ENCODE results near the gene LMAN1. TPM values are rescaled to one million over a fixed set of nuclear protein-coding genes. Genes with fewer than 3 reads are reported as not detected.

LMAN1 gene
- total and polyA plus RNA-seq, 2 of the 4 experiments (the other 2 are of a cell fraction), result 83.1 to 213 TPM

- Histone ChIP-seq H3K56ac (ENCODE audit: extremely low read depth, insufficient read depth, low read length) (no peak overlapping the region), H3K9me1 (ENCODE audit: insufficient read depth, low read length) (peaks cover 7% of the 10 kb centered on the region; the same call in 1 of the 2 replicates), H3K9ac (ENCODE audit: low read depth, low read length) (no peak overlapping the region), H2AK9ac (replicated peaks; ENCODE audit: low read depth, low read length, poor library complexity) (no peak overlapping the region), H2BK15ac (ENCODE audit: low read depth, low read length) (no peak overlapping the region), H3K4ac (ENCODE audit: low read depth, low read length) (no peak overlapping the region), H2BK20ac (ENCODE audit: low read depth, low read length) (no peak overlapping the region), H3K9me3 (ENCODE audit: control insufficient read depth, insufficient read depth, low read length) (peaks cover 2% of the 10 kb centered on the region; the same call in 1 of the 2 replicates), H4K8ac (ENCODE audit: low read depth in 2 of 2, low read length in 2 of 2) (no peak overlapping the region), H4K20me1 (ENCODE audit: insufficient read depth, low read length) (peaks cover 26% of the 10 kb centered on the region; the same call in 1 of the 2 replicates), H3K18ac (ENCODE audit: low read depth, low read length) (no peak overlapping the region), H3K27me3 (ENCODE audit: control insufficient read depth, insufficient read depth, low read length) (no peaks in the 10 kb centered on the region), H3K4me3 (ENCODE audit: insufficient read depth, low read depth, low read length) (no peak overlapping the region), H3K79me1 (ENCODE audit: low read depth in 1 of 2, low read length in 2 of 2) (peaks cover 26 to 50% of the 10 kb centered on the region in 2 experiments), H3K23ac (ENCODE audit: low read depth, low read length) (no peak overlapping the region), H3K36me3 (ENCODE audit: control insufficient read depth, insufficient read depth, low read length) (peaks cover 30% of the 10 kb centered on the region), H3K14ac (replicated peaks; ENCODE audit: low read depth, low read length) (no peak overlapping the region), H2BK5ac (ENCODE audit: low read depth, low read length, poor library complexity, severe bottlenecking) (no peak overlapping the region), H3K4me1 (ENCODE audit: control insufficient read depth, insufficient read depth, low read length) (no peaks in the 10 kb centered on the region), H3K4me2 (ENCODE audit: low read depth, low read length) (no peak overlapping the region), H2AFZ (replicated peaks; ENCODE audit: low read length, poor library complexity) (no peak overlapping the region), H2AK5ac (ENCODE audit: low read depth, low read length) (no peak overlapping the region), H3K27ac (ENCODE audit: insufficient read depth, low read length) (no peak overlapping the region), H4K5ac (ENCODE audit: low read depth, low read length) (no peak overlapping the region), H2BK120ac (ENCODE audit: low read depth, low read length) (no peak overlapping the region), H4K91ac (ENCODE audit: insufficient read depth, low read depth, low read length) (no peak overlapping the region)
- in situ Hi-C loops (cut with MboI; ENCODE audit: low sequenced_read_pairs), result no loop called here
- no peak for ATAC-seq (ENCODE audit: low read depth)
- no peak for DNase-seq
- ChIA-PET POLR2A (ENCODE audit: unreplicated experiment) (no interaction called here), CTCF (no interaction called here)
- intact Hi-C loops (cut with micrococcal nuclease), result no loop called here
- dilution Hi-C loops (cut with HindIII; ENCODE audit: low sequenced_read_pairs, unreplicated experiment), result no loop called here
- BruUV-seq (replicated peaks), result no TSS peak
- no peak for TF ChIP-seq SMC3 (IDR thresholded peaks at IDR 0.05; ENCODE audit: low read depth, low read length)
- TF ChIP-seq CEBPB (IDR thresholded peaks at IDR 0.05; ENCODE audit: low read depth, low read length), result no peak
- no peak for TF ChIP-seq BHLHE40 (IDR thresholded peaks at IDR 0.05; ENCODE audit: low read depth, low read length)
- TF ChIP-seq CTCF (conservative IDR thresholded peaks at IDR 0.05; ENCODE audit: low read depth, low read length), result no peak
- no peak for TF ChIP-seq ELK1 (IDR thresholded peaks at IDR 0.05; ENCODE audit: borderline replicate concordance, low read depth, low read length)
- TF ChIP-seq RCOR1 (IDR thresholded peaks at IDR 0.05; ENCODE audit: insufficient replicate concordance, low read length), result no peak
- no peak for TF ChIP-seq NFE2L2 (IDR thresholded peaks at IDR 0.05; ENCODE audit: low read depth, low read length)
- no peak for TF ChIP-seq USF2 (IDR thresholded peaks at IDR 0.05; ENCODE audit: low read depth, low read length)
- TF ChIP-seq RFX5 (IDR thresholded peaks at IDR 0.05; ENCODE audit: low read depth, low read length), result no peak
- no peak for TF ChIP-seq MAFK (IDR thresholded peaks at IDR 0.05; ENCODE audit: low read depth, low read length)
- no peak for TF ChIP-seq FOS (IDR thresholded peaks at IDR 0.05; ENCODE audit: low read depth, low read length)
- TF ChIP-seq POLR2A (IDR thresholded peaks at IDR 0.05; ENCODE audit: low read depth, low read length), result no peak
- no peak for TF ChIP-seq MXI1 (IDR thresholded peaks at IDR 0.05; ENCODE audit: borderline replicate concordance, low read depth, low read length)
- no peak for TF ChIP-seq MAZ (IDR thresholded peaks at IDR 0.05; ENCODE audit: borderline replicate concordance, low read depth, low read length)
- TF ChIP-seq CHD1 (IDR thresholded peaks at IDR 0.05; ENCODE audit: low read depth, low read length), result no peak
- no peak for TF ChIP-seq RAD21 (IDR thresholded peaks at IDR 0.05; ENCODE audit: low read length)
Measured at GRCh38 chr18:59340817-59341216, 18.2 kb downstream of the LMAN1 start.
